Mesenchymal stem cell (in vitro differentiated cells and primary cell): ENCODE data around the gene DCLK1.
A peak's percentile ranks its signal among the peaks of the same experiment; 100 is the strongest.

Source experiments
- DNase-seq: peaks from one replicate; pipeline ENCODE4 v3.0.0-alpha.2; 2013
- H2AFZ ChIP-seq: one replicate; pipeline ENCODE4 v1.6.1; 2013; ENCODE audit warnings: low read depth, mild to moderate bottlenecking, control low read depth, inconsistent platforms, low read length, moderate library complexity
- H2AK5ac ChIP-seq: 2 replicates; pipeline ENCODE4 v1.6.1; 2013; ENCODE audit warnings: low read length, moderate library complexity, mild to moderate bottlenecking, inconsistent platforms; ENCODE audit not compliant: severe bottlenecking
- H2BK120ac ChIP-seq: one replicate; pipeline ENCODE4 v1.6.1; 2013; ENCODE audit warnings: low read depth, mild to moderate bottlenecking, inconsistent platforms, low read length, moderate library complexity
- H2BK12ac ChIP-seq, 2 experiments: one replicate each; pipeline ENCODE4 v1.6.1; 2013; ENCODE audit warnings: inconsistent platforms in 2 of 2, low read length in 2 of 2, mild to moderate bottlenecking in 2 of 2, moderate library complexity in 2 of 2, control low read depth in 1 of 2
- H2BK15ac ChIP-seq: one replicate; pipeline ENCODE4 v1.6.1; 2013; ENCODE audit warnings: mild to moderate bottlenecking, low read depth, inconsistent platforms; ENCODE audit not compliant: poor library complexity, severe bottlenecking
- H2BK5ac ChIP-seq: 2 replicates; pipeline ENCODE4 v1.6.1; 2013; ENCODE audit warnings: low read depth, mild to moderate bottlenecking, low read length, control low read depth, inconsistent platforms; ENCODE audit not compliant: poor library complexity, severe bottlenecking
- H3K14ac ChIP-seq, 2 experiments: one replicate each; pipeline ENCODE4 v1.6.1; 2013; ENCODE audit warnings: inconsistent platforms in 2 of 2, low read length in 2 of 2, control low read depth in 1 of 2, mild to moderate bottlenecking in 1 of 2, moderate library complexity in 1 of 2
- H3K18ac ChIP-seq, 2 experiments: one replicate each; pipeline ENCODE4 v1.6.1; 2013; ENCODE audit warnings: inconsistent platforms in 2 of 2, low read length in 2 of 2, control low read depth in 1 of 2, low read depth in 1 of 2, mild to moderate bottlenecking in 1 of 2
- H3K23ac ChIP-seq, 2 experiments: one replicate each; pipeline ENCODE4 v1.6.1; 2013; ENCODE audit warnings: inconsistent platforms in 2 of 2, low read length in 2 of 2, mild to moderate bottlenecking in 2 of 2, moderate library complexity in 2 of 2, control low read depth in 1 of 2
- H3K27ac ChIP-seq: 2 replicates; pipeline ENCODE4 v1.5.1; 2013; ENCODE audit warnings: mild to moderate bottlenecking, moderate library complexity, low read length, control low read depth, inconsistent platforms; ENCODE audit not compliant: poor library complexity, severe bottlenecking
- H3K27me3 ChIP-seq, 2 experiments: 2 replicates each; pipeline versions ENCODE4 v1.6.1 to v1.7.0; 2013; ENCODE audit warnings: low read length in 2 of 2, mild to moderate bottlenecking in 2 of 2, moderate library complexity in 2 of 2, control low read depth in 1 of 2, inconsistent platforms in 1 of 2; ENCODE audit not compliant: control insufficient read depth in 1 of 2, insufficient read depth in 1 of 2
- H3K36me3 ChIP-seq, 2 experiments: 2 replicates each; pipeline versions ENCODE4 v1.6.1 to v1.7.0; 2013; ENCODE audit warnings: low read length in 2 of 2, control low read depth in 1 of 2, inconsistent platforms in 1 of 2, low read depth in 1 of 2, mild to moderate bottlenecking in 1 of 2; ENCODE audit not compliant: insufficient read depth in 2 of 2, control insufficient read depth in 1 of 2
- H3K4ac ChIP-seq, 2 experiments: one replicate each; pipeline ENCODE4 v1.6.1; 2013; ENCODE audit warnings: inconsistent platforms in 2 of 2, low read length in 2 of 2, mild to moderate bottlenecking in 2 of 2, moderate library complexity in 2 of 2, control low read depth in 1 of 2, low read depth in 1 of 2
- H3K4me1 ChIP-seq: 2 replicates; pipeline ENCODE4 v1.6.1; 2013; ENCODE audit warnings: low read depth, low read length, control low read depth; ENCODE audit not compliant: control insufficient read depth, insufficient read depth
- H3K4me2 ChIP-seq: 2 replicates; pipeline ENCODE4 v1.6.1; 2013; ENCODE audit warnings: low read length, mild to moderate bottlenecking, inconsistent platforms; ENCODE audit not compliant: poor library complexity, severe bottlenecking
- H3K4me3 ChIP-seq, 2 experiments: 2 replicates each; pipeline versions ENCODE4 v1.5.1 to v1.7.0; 2013; ENCODE audit warnings: low read length in 2 of 2, mild to moderate bottlenecking in 2 of 2, control low read depth in 1 of 2, low read depth in 1 of 2; ENCODE audit not compliant: insufficient read depth in 1 of 2
- H3K79me1 ChIP-seq: replicated peaks from 2 replicates; pipeline ENCODE4 v1.6.1; 2013; ENCODE audit warnings: mild to moderate bottlenecking, control low read depth, low read length, inconsistent platforms; ENCODE audit not compliant: poor library complexity, severe bottlenecking
- H3K9ac ChIP-seq: 2 replicates; pipeline ENCODE4 v1.7.0; 2013; ENCODE audit warnings: mild to moderate bottlenecking, low read length, moderate library complexity
- H3K9me3 ChIP-seq: 2 replicates; pipeline ENCODE4 v1.7.0; 2013; ENCODE audit warnings: mild to moderate bottlenecking, low read length; ENCODE audit not compliant: control insufficient read depth
- H4K8ac ChIP-seq: one replicate; pipeline ENCODE4 v1.6.1; 2013; ENCODE audit warnings: inconsistent platforms, mild to moderate bottlenecking, low read length, moderate library complexity
- H4K91ac ChIP-seq: one replicate; pipeline ENCODE4 v1.6.1; 2013; ENCODE audit warnings: mild to moderate bottlenecking, low read length, inconsistent platforms
- WGBS: methylation state at CpG from one replicate; pipeline ENCODE4 v1.1.7; 2013; ENCODE audit warnings: mixed read lengths; 5-methylcytosine and 5-hydroxymethylcytosine counted together

DCLK1 gene

DNA sequence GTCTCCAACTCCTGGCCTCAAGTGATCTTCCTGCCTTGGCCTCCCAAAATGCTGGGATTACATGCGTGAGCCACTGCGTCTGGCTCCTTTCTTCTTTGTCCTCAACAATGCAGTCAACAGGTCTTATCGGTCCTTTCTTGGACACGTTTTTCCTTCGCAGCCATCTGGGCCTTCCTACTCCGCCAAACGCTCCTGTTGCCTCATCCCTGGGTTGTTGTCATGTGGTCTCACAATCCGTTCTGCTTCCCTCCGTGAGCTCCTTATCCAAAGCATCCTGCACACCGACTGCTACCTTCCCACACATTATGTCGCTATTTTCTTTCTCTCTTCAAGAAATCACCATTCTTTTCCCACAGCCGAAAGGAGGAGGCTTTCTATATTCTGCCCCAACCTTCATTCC lies 306.8 kb downstream of the DCLK1 start:
- Histone ChIP-seq H3K36me3 (peaks cover 0 to 68% of the 10 kb centered on the region in 2 experiments), H3K9ac (no peak overlapping the region), H3K4me2 (no peak overlapping the region), H2BK15ac (no peak overlapping the region), H4K8ac (no peak overlapping the region), H3K4me1 (no peaks in the 10 kb centered on the region), H2BK120ac (no peak overlapping the region), H3K27ac (no peak overlapping the region), H2BK12ac (no peak overlapping the region), H3K23ac (no peak overlapping the region), H2AK5ac (no peak overlapping the region), H2AFZ (no peak overlapping the region), H3K9me3 (no peaks in the 10 kb centered on the region), H4K91ac (no peak overlapping the region), H3K18ac (no peak overlapping the region), H2BK5ac (no peak overlapping the region), H3K27me3 (no peaks in the 10 kb centered on the region), H3K4me3 (no peak overlapping the region), H3K14ac (no peak overlapping the region), H3K4ac (no peak overlapping the region), H3K79me1 (no peaks in the 10 kb centered on the region)
- 94% methylated on average over 12 of the region's 12 CpGs for WGBS
- DNase-seq: no peak

GRCh38 chr13:35822666-35823065 lies 308.5 kb downstream of the DCLK1 start:
- Histone ChIP-seq H3K9me3 (no peaks in the 10 kb centered on the region), H3K79me1 (no peaks in the 10 kb centered on the region), H3K27ac (no peak overlapping the region), H3K36me3 (peaks cover 0 to 54% of the 10 kb centered on the region in 2 experiments), H2AFZ (no peak overlapping the region), H2BK5ac (no peak overlapping the region), H3K18ac (no peak overlapping the region), H4K91ac (no peak overlapping the region), H2BK12ac (no peak overlapping the region), H3K4me1 (no peaks in the 10 kb centered on the region), H2BK120ac (no peak overlapping the region), H4K8ac (no peak overlapping the region), H3K4me3 (no peak overlapping the region), H3K4me2 (no peak overlapping the region), H3K4ac (no peak overlapping the region), H2AK5ac (no peak overlapping the region), H3K27me3 (no peaks in the 10 kb centered on the region), H3K9ac (no peak overlapping the region), H3K14ac (no peak overlapping the region), H3K23ac (no peak overlapping the region), H2BK15ac (no peak overlapping the region)
- DNase-seq: no peak
- WGBS: 83% methylated on average over 7 of the region's 7 CpGs

- Histone ChIP-seq H3K4ac (no peak overlapping the region), H3K18ac (no peak overlapping the region), H3K4me1 (no peaks in the 10 kb centered on the region)
Measured at GRCh38 chr13:35818633-35819067, 312.5 kb downstream of the DCLK1 start.

GRCh38 chr13:35817642-35818607 lies 313.3 kb downstream of the DCLK1 start:
- no peaks in the 10 kb centered on the region for H3K79me1 ChIP-seq
- no peaks in the 10 kb centered on the region for H3K9me3 ChIP-seq
- no peak overlapping the region for H2AK5ac ChIP-seq
- H3K18ac ChIP-seq: no peak overlapping the region
- H2BK12ac ChIP-seq: no peak overlapping the region
- H3K27ac ChIP-seq: no peak overlapping the region
- no peak overlapping the region for H3K9ac ChIP-seq
- H3K14ac ChIP-seq: no peak overlapping the region
- no peak overlapping the region for H3K4me2 ChIP-seq
- H3K4ac ChIP-seq: no peak overlapping the region
- H3K27me3 ChIP-seq: no peaks in the 10 kb centered on the region
- no peak overlapping the region for H3K23ac ChIP-seq
- no peak overlapping the region for H4K8ac ChIP-seq
- 69% methylated on average over 5 of the region's 5 CpGs for WGBS
- H2BK120ac ChIP-seq: no peak overlapping the region
- no peak for DNase-seq
- H3K36me3 ChIP-seq: peaks cover 0 to 28% of the 10 kb centered on the region in 2 experiments
- no peak overlapping the region for H2BK15ac ChIP-seq
- H2AFZ ChIP-seq: no peak overlapping the region
- no peak overlapping the region for H3K4me3 ChIP-seq
- H3K4me1 ChIP-seq: no peaks in the 10 kb centered on the region
- no peak overlapping the region for H4K91ac ChIP-seq
- H2BK5ac ChIP-seq: no peak overlapping the region

More at GRCh38 chr13:35818633-35819067, 312.5 kb downstream of the DCLK1 start:
- Histone ChIP-seq H3K9me3 (no peaks in the 10 kb centered on the region), H4K8ac (no peak overlapping the region), H2AFZ (no peak overlapping the region), H3K27ac (no peak overlapping the region), H2BK120ac (no peak overlapping the region), H3K9ac (peak overlapping the region; percentile 1), H3K79me1 (no peaks in the 10 kb centered on the region), H3K36me3 (peaks cover 0 to 34% of the 10 kb centered on the region in 2 experiments), H3K4me3 (no peak overlapping the region), H2BK15ac (no peak overlapping the region), H3K4me2 (no peak overlapping the region), H2BK5ac (no peak overlapping the region), H3K23ac (no peak overlapping the region), H3K14ac (no peak overlapping the region), H2AK5ac (no peak overlapping the region), H3K27me3 (no peaks in the 10 kb centered on the region), H2BK12ac (no peak overlapping the region), H4K91ac (no peak overlapping the region)
- DNase-seq: peak; percentile 12
- WGBS: 69% methylated on average over 3 of the region's 3 CpGs
